SK-N-SH (cell line): Measurements from ENCODE around the gene RAPGEF1. TPM values are rescaled to one million over a fixed set of nuclear protein-coding genes. Genes with fewer than 3 reads are reported as not detected.
"Not testable (repeated sequence)": the region's sequence is repeated elsewhere in the genome, so short reads cannot be mapped to it uniquely, and the experiment has no call there.

ENCODE experiments used
- CTCF ChIA-PET: fragments of 300-600, 350-600 bp; formaldehyde crosslinking; extraction: SDS; loops from one replicate; lab custom pipeline; 2021; lab: Yijun Ruan, JAX
- POLR2A ChIA-PET: fragments of 350-600 bp; sonication (Branson Sonifier 250); formaldehyde crosslinking; extraction: SDS; loops from one replicate; lab custom pipeline; 2020; ENCODE audit warnings: antibody characterized with exemption, inconsistent platforms; lab: Yijun Ruan, JAX
- DNase-seq: peaks from one replicate; pipeline ENCODE4 v3.0.0; 2012
- H2AFZ ChIP-seq: fragments of 200-600 bp; sonication (generic); 2 replicates; pipeline ENCODE4 v1.8.1; 2016; ENCODE audit warnings: antibody characterized with exemption, mild to moderate bottlenecking, low read depth
- H3F3A ChIP-seq: fragments of 200-600 bp; sonication (generic); replicated peaks from 2 replicates; pipeline ENCODE3; 2016; ENCODE audit warnings: antibody characterized with exemption, mild to moderate bottlenecking; ENCODE audit not compliant: insufficient read depth
- H3K27ac ChIP-seq, 2 experiments: fragments of 200-500 bp in 1 of 2; fragments of 200-600 bp in 1 of 2; sonication (Bioruptor generic) in 1 of 2; sonication (generic), shearing (Covaris generic) in 1 of 2; 2 replicates each; pipeline versions ENCODE4 v1.5.1 to v1.6.1; 2014 to 2016; ENCODE audit warnings: low read depth in 2 of 2, inconsistent platforms in 1 of 2, low read length in 1 of 2, mild to moderate bottlenecking in 1 of 2, mixed read lengths in 1 of 2
- H3K27me3 ChIP-seq: fragments of 200-600 bp; sonication (generic), shearing (Covaris generic); 2 replicates; pipeline ENCODE4 v1.6.1; 2016; ENCODE audit warnings: mixed run types; ENCODE audit not compliant: insufficient read depth
- H3K36me3 ChIP-seq, 2 experiments: fragments of 200-500 bp in 1 of 2; fragments of 200-600 bp in 1 of 2; sonication (Bioruptor generic) in 1 of 2; sonication (generic) in 1 of 2; replicated peaks in 1 of 2; 2 replicates each; pipeline versions ENCODE3 to v1.5.1; 2014 to 2016; ENCODE audit warnings: low read length in 1 of 2, mild to moderate bottlenecking in 1 of 2; ENCODE audit not compliant: insufficient read depth in 2 of 2, control insufficient read depth in 1 of 2
- H3K4me1 ChIP-seq, 2 experiments: fragments of 200-500 bp in 1 of 2; fragments of 200-600 bp in 1 of 2; sonication (Bioruptor generic) in 1 of 2; sonication (generic), shearing (Covaris generic) in 1 of 2; 2 replicates each; pipeline versions ENCODE4 v1.5.1 to v1.6.1; 2014 to 2016; ENCODE audit warnings: low read depth in 1 of 2, low read length in 1 of 2, mixed run types in 1 of 2; ENCODE audit not compliant: insufficient read depth in 2 of 2, control insufficient read depth in 1 of 2
- H3K4me2 ChIP-seq: fragments of 200-600 bp; sonication (generic), shearing (Covaris generic); 2 replicates; pipeline ENCODE4 v1.6.1; 2017; ENCODE audit warnings: mixed run types
- H3K4me3 ChIP-seq, 2 experiments: fragments of 200-500 bp in 1 of 2; fragments of 200-600 bp in 1 of 2; sonication (Bioruptor generic) in 1 of 2; sonication (generic), shearing (Covaris generic) in 1 of 2; 2 replicates each; pipeline versions ENCODE4 v1.5.1 to v1.8.1; 2014 to 2016; ENCODE audit warnings: low read depth in 2 of 2, inconsistent platforms in 1 of 2, low read length in 1 of 2, mild to moderate bottlenecking in 1 of 2, mixed read lengths in 1 of 2, moderate library complexity in 1 of 2
- H3K79me2 ChIP-seq: fragments of 200-600 bp; sonication (generic); 2 replicates; pipeline ENCODE4 v1.8.1; 2017; ENCODE audit warnings: mild to moderate bottlenecking; ENCODE audit not compliant: insufficient read depth
- H3K9ac ChIP-seq: fragments of 200-600 bp; sonication (generic); 2 replicates; pipeline ENCODE4 v1.6.1; 2017; ENCODE audit warnings: mixed run types
- H3K9me2 ChIP-seq: fragments of 200-600 bp; sonication (generic); 2 replicates; pipeline ENCODE4 v1.6.1; 2017; ENCODE audit warnings: mixed run types
- H3K9me3 ChIP-seq: fragments of 200-600 bp; sonication (generic); 2 replicates; pipeline ENCODE4 v1.6.1; 2017; ENCODE audit warnings: mixed run types, mild to moderate bottlenecking, moderate library complexity
- H4K20me1 ChIP-seq: fragments of 200-600 bp; sonication (generic); 2 replicates; pipeline ENCODE4 v1.6.1; 2017; ENCODE audit warnings: mild to moderate bottlenecking, mixed run types; ENCODE audit not compliant: insufficient read depth
- EP300 ChIP-seq, 2 experiments: IDR thresholded peaks; 2 replicates each; pipeline versions ENCODE4 v1.4.0 to v1.6.1; 2012; ENCODE audit warnings: borderline replicate concordance in 1 of 2, low read depth in 1 of 2, low read length in 1 of 2
- FOSL2 ChIP-seq: IDR thresholded peaks from 2 replicates; pipeline ENCODE4 v1.4.0; 2012; ENCODE audit warnings: low read depth, mild to moderate bottlenecking, moderate library complexity, borderline replicate concordance
- FOXM1 ChIP-seq: IDR thresholded peaks from 2 replicates; pipeline ENCODE4 v1.4.0; 2012; ENCODE audit warnings: low read depth, mild to moderate bottlenecking
- GATA2 ChIP-seq: sonication (generic); formaldehyde crosslinking; IDR thresholded peaks from 2 replicates; pipeline ENCODE4 v1.5.0; 2020; ENCODE audit warnings: mild to moderate bottlenecking, missing genetic modification reagents
- NFIC ChIP-seq: IDR thresholded peaks from 2 replicates; pipeline ENCODE4 v1.4.0; 2012; ENCODE audit warnings: borderline replicate concordance
- NRF1 ChIP-seq: IDR thresholded peaks from 2 replicates; pipeline ENCODE4 v1.6.1; 2012; ENCODE audit warnings: low read depth, mild to moderate bottlenecking, low read length
- TEAD4 ChIP-seq: IDR thresholded peaks from 2 replicates; pipeline ENCODE4 v1.4.0; 2012; ENCODE audit warnings: mild to moderate bottlenecking, borderline replicate concordance; ENCODE audit not compliant: insufficient read depth
- WGBS: methylation state at CpG from one replicate; pipeline ENCODE4 v1.1.6; 2017; ENCODE audit warnings: low lambda C conversion rate; 5-methylcytosine and 5-hydroxymethylcytosine counted together
- polyA plus RNA-seq, 3 experiments: library from polyadenylated mRNA; depleted of rRNA; stranded (reverse); fragments of >200 nt; gene quantifications; 2 replicates each; pipeline ENCODE4 v1.2.3, GENCODE V29; 2012
- TF ChIP-seq, protein P1 (sequence below): IDR thresholded peaks from 2 replicates; pipeline ENCODE4 v1.4.0; 2012; ENCODE audit warnings: low read depth, borderline replicate concordance
- TF ChIP-seq, protein P2 (sequence below): fragments of 150-350 bp; IDR thresholded peaks from 2 replicates; pipeline ENCODE4 v1.6.1; 2016; ENCODE audit warnings: mild to moderate bottlenecking, low read depth, low read length

RAPGEF1 gene
- polyA plus RNA-seq, 1 of the 3 experiments (the other 2 are of a cell fraction) = 26.2 TPM

DNA sequence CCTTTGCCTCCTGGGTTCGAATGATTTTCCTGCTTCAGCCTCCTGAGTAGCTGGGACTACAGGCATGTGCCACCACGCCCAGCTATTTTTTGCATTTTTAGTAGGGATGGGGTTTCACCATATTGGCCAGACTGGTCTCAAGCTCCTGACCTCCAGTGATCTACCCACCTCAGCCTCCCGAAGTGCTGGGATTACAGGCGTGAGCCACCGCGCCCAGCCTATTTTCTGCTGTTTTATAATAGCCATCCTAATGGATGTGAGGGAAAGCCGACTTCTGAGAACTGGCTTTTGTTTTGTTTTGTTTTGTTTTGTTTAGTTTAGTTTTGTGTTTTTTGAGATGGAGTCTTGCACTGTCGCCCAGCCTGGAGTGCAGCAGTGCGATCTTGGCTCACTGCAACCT, 13.9 kb upstream of the RAPGEF1 start:
- H3K79me2 ChIP-seq, H3K9me3 ChIP-seq, H3K4me1 ChIP-seq, H3K27ac ChIP-seq, H3K27me3 ChIP-seq, H3K36me3 ChIP-seq, H2AFZ ChIP-seq, H3K4me2 ChIP-seq, H4K20me1 ChIP-seq, DNase-seq, H3K4me3 ChIP-seq, H3K9me2 ChIP-seq, H3F3A ChIP-seq, POLR2A ChIA-PET, H3K9ac ChIP-seq: not testable (repeated sequence)
- CTCF ChIA-PET = interaction anchor here (1.1 to 10.8 kb wide), 7 partner anchors 9 to 516 kb away, joined by 3 to 131 read pairs (median 11); partner anchors contain the start of gene RAPGEF1
- 83% methylated on average over 9 of the region's 9 CpGs for WGBS

DNA sequence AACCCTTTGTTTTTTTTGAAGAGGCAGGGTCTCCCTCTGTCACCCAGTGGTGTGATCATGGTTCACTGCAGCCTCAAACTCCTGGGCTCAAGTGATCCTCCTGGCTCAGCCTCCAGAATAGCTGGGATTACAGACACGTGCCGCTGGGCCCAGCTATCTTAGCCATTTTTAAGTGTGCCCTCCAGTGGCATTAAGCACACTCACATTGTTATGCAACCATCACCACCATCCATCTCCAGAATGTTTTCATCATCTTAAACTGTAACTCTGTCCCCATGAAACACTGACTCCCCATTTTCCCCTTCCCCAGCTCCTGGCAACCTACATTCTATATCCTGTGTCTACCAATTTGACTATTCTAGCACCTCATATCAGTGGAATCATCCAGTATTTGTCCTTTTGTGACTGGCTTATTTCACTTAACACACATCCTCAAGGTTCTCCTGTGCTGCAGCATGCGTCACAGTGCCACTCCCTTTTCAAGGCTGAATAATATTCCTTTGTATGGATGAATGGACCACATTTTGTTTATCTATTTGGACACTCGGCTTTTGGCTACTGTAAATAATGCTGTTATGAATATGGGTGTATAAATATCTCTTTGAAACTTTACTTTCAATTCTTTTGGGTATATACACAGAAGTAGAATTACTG, 12.5 kb upstream of the RAPGEF1 start:
- Histone ChIP-seq H3K27ac (no peak overlapping the region), H3K4me2 (no peak overlapping the region), H2AFZ (no peak overlapping the region), H3F3A (no peaks in the 10 kb centered on the region), H3K4me1 (no peaks in the 10 kb centered on the region), H3K36me3 (no peaks in the 10 kb centered on the region), H3K4me3 (no peak overlapping the region), H3K9me3 (no peaks in the 10 kb centered on the region), H3K9ac (no peak overlapping the region), H3K9me2 (no peaks in the 10 kb centered on the region), H3K79me2 (no peaks in the 10 kb centered on the region), H4K20me1 (no peaks in the 10 kb centered on the region), H3K27me3 (no peaks in the 10 kb centered on the region; the same call in 1 of the 2 replicates)
- TF ChIP-seq TEAD4 = no peak
- TF ChIP-seq FOXM1 = no peak
- TF ChIP-seq EP300 (IDR thresholded peaks at IDR 0.05; ENCODE audit: borderline replicate concordance in 1 of 2, low read depth in 1 of 2, low read length in 1 of 2) = no peak
- TF ChIP-seq FOSL2 = no peak
- TF ChIP-seq NFIC = no peak
- TF ChIP-seq, protein P1, sequence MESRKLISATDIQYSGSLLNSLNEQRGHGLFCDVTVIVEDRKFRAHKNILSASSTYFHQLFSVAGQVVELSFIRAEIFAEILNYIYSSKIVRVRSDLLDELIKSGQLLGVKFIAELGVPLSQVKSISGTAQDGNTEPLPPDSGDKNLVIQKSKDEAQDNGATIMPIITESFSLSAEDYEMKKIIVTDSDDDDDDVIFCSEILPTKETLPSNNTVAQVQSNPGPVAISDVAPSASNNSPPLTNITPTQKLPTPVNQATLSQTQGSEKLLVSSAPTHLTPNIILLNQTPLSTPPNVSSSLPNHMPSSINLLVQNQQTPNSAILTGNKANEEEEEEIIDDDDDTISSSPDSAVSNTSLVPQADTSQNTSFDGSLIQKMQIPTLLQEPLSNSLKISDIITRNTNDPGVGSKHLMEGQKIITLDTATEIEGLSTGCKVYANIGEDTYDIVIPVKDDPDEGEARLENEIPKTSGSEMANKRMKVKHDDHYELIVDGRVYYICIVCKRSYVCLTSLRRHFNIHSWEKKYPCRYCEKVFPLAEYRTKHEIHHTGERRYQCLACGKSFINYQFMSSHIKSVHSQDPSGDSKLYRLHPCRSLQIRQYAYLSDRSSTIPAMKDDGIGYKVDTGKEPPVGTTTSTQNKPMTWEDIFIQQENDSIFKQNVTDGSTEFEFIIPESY = no peak
- WGBS = 80% methylated on average over 4 of the region's 4 CpGs
- DNase-seq = no peak
- POLR2A ChIA-PET = no interaction called here
- CTCF ChIA-PET = interaction anchor here (1.5 to 7.9 kb wide), 4 partner anchors 11 to 517 kb away, joined by 3 to 78 read pairs (median 10); partner anchors contain the start of gene RAPGEF1

DNA sequence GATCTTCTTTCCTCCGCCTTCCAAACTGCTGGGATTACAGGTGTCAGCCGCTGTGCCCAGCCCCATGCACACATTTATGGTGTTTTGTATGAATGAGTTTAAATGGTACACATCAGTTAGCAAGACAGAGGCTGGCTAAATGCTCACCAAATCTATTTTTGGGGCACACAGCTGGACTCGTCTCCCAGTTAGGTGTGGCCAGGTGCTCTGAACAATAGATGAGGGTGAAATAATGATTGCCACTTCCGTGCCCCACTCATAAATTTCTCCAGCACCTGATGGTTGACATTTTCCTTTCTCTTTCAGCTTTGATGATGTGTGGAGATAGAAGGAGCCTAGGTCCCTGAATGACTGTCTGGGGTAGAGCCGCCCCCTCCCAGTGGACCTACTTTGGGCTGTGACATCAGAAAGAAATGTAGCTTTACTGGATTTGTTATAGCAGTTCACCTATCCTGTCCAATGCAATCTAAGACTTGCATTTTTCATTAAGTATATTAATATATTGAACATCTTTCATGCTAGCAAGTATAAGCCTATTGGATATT, 8.6 kb upstream of the RAPGEF1 start:
- H3K36me3 ChIP-seq = no peaks in the 10 kb centered on the region
- TF ChIP-seq FOSL2 (no peak), NRF1 (no peak), GATA2 (no peak)
- TF ChIP-seq, protein P2, sequence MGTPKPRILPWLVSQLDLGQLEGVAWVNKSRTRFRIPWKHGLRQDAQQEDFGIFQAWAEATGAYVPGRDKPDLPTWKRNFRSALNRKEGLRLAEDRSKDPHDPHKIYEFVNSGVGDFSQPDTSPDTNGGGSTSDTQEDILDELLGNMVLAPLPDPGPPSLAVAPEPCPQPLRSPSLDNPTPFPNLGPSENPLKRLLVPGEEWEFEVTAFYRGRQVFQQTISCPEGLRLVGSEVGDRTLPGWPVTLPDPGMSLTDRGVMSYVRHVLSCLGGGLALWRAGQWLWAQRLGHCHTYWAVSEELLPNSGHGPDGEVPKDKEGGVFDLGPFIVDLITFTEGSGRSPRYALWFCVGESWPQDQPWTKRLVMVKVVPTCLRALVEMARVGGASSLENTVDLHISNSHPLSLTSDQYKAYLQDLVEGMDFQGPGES = no peak
- TF ChIP-seq, all 33 proteins: peak for 0
- DNase-seq = no peak
- Histone ChIP-seq H3K27ac (no peak overlapping the region), H3K27me3 (no peaks in the 10 kb centered on the region), H3K79me2 (no peaks in the 10 kb centered on the region), H4K20me1 (no peaks in the 10 kb centered on the region), H3K9me2 (no peaks in the 10 kb centered on the region), H3K4me3 (no peak overlapping the region), H3K4me1 (no peaks in the 10 kb centered on the region), H2AFZ (no peak overlapping the region), H3F3A (no peaks in the 10 kb centered on the region), H3K4me2 (no peak overlapping the region), H3K9me3 (no peaks in the 10 kb centered on the region), H3K9ac (no peak overlapping the region)
- ChIA-PET CTCF (interaction anchor here (0.8 to 7.9 kb wide), 5 partner anchors 7 to 520 kb away, joined by 3 to 78 read pairs (median 5); partner anchors contain the start of gene RAPGEF1), POLR2A (no interaction called here)
- 40% methylated on average over 5 of the region's 5 CpGs for WGBS
